ENCODE results near the gene PDE4D. TPM values are rescaled to one million over a fixed set of nuclear protein-coding genes. Genes with fewer than 3 reads are reported as not detected.

Gene PDE4D
- 10 to 100 TPM in 1 of 6 experiments, 1 to 10 TPM in 5; 1.6 to 10.3 (median 5.6) TPM for total RNA-seq
- long read RNA-seq, partial matches to known transcripts: 1 of 1 reads
- long read RNA-seq, other reads (novel, unspliced or antisense): 0 of 1 reads

DNA sequence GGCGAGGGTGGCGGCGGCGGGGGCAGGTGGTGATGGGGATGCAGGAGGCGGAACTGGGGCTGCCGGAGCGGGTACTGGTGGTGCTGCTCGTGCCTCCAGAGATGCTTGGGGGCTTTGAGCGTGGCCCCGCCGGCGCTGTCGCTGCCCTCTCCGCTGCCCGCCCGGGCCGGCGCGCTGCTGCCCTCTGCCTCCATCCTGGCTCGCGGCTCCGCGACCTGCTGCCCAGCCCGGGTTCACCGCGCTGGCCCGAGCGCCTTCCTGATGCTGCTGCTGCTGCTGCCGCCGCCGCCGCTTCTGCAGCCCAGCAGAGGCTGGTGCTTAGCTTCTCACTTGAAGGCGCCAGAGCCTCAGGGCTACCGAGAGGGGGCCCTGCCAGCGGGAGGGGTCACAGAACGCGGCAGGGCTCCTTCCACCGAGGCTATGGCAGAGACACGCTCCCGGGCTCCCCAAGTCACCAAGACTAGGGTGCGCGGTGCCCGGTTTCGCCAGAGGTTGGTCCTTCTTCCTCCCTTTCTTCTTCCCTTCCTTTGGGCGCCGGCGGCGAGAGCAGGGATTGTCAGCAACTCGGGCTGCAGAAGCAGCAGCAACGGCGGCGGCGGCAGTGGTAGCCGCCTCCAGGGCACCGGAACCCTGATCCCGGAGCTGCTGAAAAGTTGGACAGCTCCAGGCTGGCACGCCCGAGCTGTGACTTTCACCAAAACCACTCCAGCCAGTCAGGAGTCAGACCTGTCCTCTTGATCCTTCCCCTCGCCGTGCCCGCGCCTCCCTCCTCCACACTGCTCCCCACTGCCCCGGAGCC is at the start of gene PDE4D:
PDE4D (minus strand) TSS at position 298 of the 799 bp plus-strand sequence.
- intact Hi-C loops (cut with DNase I): no loop called here
- Histone ChIP-seq H3K27me3 (peaks cover 4 to 9% of the 10 kb centered on the region in 2 donors), H3K4me3 (no peak within 1 kb of the TSS), H3K9me3 (no peaks in the 10 kb centered on the region), H3K36me3 (no peaks in the 10 kb centered on the region), H3K4me1 (peaks cover 0 to 4% (median 0%) of the 10 kb centered on the region in 4 donors), H3K27ac (no peak within 1 kb of the TSS)
- 3% methylated on average over 6 of the region's 63 CpGs for WGBS (ENCODE audit: insufficient coverage, low coverage, low lambda C conversion rate, missing lambda C conversion rate)
- no peak for TF ChIP-seq POLR2A (IDR thresholded peaks at IDR 0.05)
- TF ChIP-seq, protein P1, sequence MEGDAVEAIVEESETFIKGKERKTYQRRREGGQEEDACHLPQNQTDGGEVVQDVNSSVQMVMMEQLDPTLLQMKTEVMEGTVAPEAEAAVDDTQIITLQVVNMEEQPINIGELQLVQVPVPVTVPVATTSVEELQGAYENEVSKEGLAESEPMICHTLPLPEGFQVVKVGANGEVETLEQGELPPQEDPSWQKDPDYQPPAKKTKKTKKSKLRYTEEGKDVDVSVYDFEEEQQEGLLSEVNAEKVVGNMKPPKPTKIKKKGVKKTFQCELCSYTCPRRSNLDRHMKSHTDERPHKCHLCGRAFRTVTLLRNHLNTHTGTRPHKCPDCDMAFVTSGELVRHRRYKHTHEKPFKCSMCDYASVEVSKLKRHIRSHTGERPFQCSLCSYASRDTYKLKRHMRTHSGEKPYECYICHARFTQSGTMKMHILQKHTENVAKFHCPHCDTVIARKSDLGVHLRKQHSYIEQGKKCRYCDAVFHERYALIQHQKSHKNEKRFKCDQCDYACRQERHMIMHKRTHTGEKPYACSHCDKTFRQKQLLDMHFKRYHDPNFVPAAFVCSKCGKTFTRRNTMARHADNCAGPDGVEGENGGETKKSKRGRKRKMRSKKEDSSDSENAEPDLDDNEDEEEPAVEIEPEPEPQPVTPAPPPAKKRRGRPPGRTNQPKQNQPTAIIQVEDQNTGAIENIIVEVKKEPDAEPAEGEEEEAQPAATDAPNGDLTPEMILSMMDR (IDR thresholded peaks at IDR 0.05): no peak
- DNase-seq (peak; percentile 48 to 75 (median 54)), ATAC-seq (peak; percentile 68 to 94 (median 82))

DNA sequence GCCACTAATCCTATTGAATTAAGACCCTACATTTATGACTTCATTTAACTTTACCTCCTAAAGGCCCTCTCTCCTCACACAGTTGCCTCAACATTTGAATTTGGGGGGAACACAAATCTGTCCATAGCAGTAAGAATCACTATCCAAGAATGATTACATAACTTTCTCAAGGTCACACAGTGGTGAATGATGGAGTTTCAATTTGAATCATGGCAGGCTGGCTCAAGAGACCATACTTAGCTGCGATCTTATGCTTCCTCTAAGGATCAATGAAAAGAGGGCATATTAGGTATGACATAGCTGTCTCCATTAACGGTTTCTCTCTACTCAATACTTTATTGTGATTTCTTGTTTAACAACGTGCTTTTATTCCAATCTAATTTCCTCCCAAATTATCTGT is 44.1 kb upstream of the PDE4D start:
- WGBS (ENCODE audit: insufficient coverage, low coverage, low lambda C conversion rate, missing lambda C conversion rate): 60% methylated on average over 3 of the region's 3 CpGs
- Histone ChIP-seq H3K4me3 (no peak overlapping the region), H3K9me3 (no peaks in the 10 kb centered on the region), H3K36me3 (no peaks in the 10 kb centered on the region), H3K27me3 (no peaks in the 10 kb centered on the region), H3K27ac (no peak overlapping the region), H3K4me1 (no peaks in the 10 kb centered on the region)
- ATAC-seq (no peak), DNase-seq (no peak)
- intact Hi-C loops (cut with DNase I): no loop called here
- TF ChIP-seq, protein P1 (IDR thresholded peaks at IDR 0.05): no peak
- TF ChIP-seq POLR2A (IDR thresholded peaks at IDR 0.05): no peak

DNA sequence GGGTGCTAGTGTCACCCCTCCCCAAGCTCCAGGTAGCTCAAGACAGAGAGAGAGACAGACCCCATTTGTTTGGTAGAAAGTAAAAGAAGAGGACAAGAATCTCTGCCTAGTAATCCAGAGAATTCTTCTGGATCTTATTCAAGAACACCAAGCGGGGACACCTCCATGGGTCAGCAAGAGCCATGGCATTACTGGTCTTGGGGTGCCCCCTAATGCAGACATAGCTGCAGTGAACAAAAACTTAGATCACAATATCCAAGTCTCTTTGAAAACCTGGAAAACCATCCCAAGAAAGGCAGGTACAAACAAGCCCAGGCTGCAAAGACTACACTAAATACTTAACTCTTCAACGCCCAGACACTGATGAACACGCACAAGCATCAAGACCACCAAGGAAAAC is 29.9 kb upstream of the PDE4D start:
- Histone ChIP-seq H3K27ac (no peak overlapping the region), H3K36me3 (no peaks in the 10 kb centered on the region), H3K27me3 (no peaks in the 10 kb centered on the region), H3K4me1 (no peaks in the 10 kb centered on the region), H3K4me3 (no peak overlapping the region), H3K9me3 (no peaks in the 10 kb centered on the region)
- 42% methylated on average over 3 of the region's 3 CpGs for WGBS (ENCODE audit: insufficient coverage, low coverage, low lambda C conversion rate, missing lambda C conversion rate)
- no peak for DNase-seq
- TF ChIP-seq, protein P1 (IDR thresholded peaks at IDR 0.05): peak in 3 of 4 donors; percentile 9 to 24 (median 18)
- TF ChIP-seq POLR2A (IDR thresholded peaks at IDR 0.05): no peak
- intact Hi-C loops (cut with DNase I): no loop called here
- peak in 2 of 4 donors; percentile 44 to 49 for ATAC-seq

DNA sequence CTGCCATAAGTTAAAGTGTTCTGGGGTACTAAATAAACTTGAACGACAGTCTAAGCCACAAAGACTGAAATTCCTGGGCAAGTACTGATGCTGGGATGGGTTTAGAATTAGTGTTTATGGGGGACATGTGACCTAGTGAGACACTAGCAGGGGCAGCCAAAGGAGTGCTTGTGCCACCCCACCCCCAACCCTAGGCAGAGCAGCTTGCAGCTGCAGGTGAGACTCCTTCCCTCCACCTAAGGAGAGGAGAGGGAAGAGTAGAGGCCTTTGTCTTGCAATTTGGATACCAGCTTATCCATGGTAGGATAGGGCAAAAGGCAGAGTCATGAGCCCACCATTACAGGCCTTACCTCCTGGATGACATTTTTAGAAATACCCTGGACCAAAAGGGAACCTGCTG is 28.7 kb upstream of the PDE4D start:
- Histone ChIP-seq H3K27ac (no peak overlapping the region), H3K4me3 (no peak overlapping the region), H3K36me3 (no peaks in the 10 kb centered on the region), H3K9me3 (no peaks in the 10 kb centered on the region), H3K27me3 (no peaks in the 10 kb centered on the region), H3K4me1 (no peaks in the 10 kb centered on the region)
- DNase-seq (no peak), ATAC-seq (no peak)
- TF ChIP-seq, protein P1 (IDR thresholded peaks at IDR 0.05): no peak
- no peak for TF ChIP-seq POLR2A (IDR thresholded peaks at IDR 0.05)
- WGBS (ENCODE audit: insufficient coverage, low coverage, low lambda C conversion rate, missing lambda C conversion rate): 0% methylated on average over 1 of the region's 1 CpG
- intact Hi-C loops (cut with DNase I): no loop called here

All from right lobe of liver (tissue), 6 donors.